ENCODE data around the gene TRABD. TPM values are rescaled to one million over a fixed set of nuclear protein-coding genes. Genes with fewer than 3 reads are reported as not detected.

The TRABD gene
- polyA plus RNA-seq, 1 donor from 2014 or later: 31.8 TPM

DNA sequence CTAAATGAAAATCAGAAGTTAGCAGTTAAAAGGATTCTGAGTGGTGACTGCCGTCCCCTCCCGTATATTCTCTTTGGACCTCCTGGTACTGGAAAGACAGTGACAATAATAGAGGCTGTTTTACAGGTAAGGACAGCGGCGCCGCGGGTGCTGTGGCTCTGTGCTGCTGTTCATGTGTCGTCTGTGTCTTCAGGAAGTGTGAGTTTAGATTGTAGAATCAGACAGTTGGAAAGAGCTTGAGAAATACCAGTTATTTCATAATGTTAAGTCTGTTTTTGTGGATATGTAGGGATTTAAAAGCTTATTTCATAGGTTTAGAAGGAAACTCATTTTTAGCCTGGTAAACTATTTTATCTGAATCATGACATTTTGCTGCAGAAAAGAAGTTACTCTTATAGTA is 42.6 kb upstream of the TRABD start:
- H3K9me3 ChIP-seq (ENCODE audit: low read length): no peaks in the 10 kb centered on the region
- H3K36me3 ChIP-seq (ENCODE audit: insufficient read depth, low read length): no peaks in the 10 kb centered on the region
- H3K27ac ChIP-seq (ENCODE audit: low read length): no peak overlapping the region
- no peak overlapping the region for H3K4me3 ChIP-seq (ENCODE audit: low read length)
- no peak for TF ChIP-seq EP300 (conservative IDR thresholded peaks at IDR 0.05; ENCODE audit: poor library complexity, severe bottlenecking)
- no peak overlapping the region for H3K9ac ChIP-seq (ENCODE audit: low read length)
- H3K9me2 ChIP-seq (ENCODE audit: insufficient read depth, low read length): no peaks in the 10 kb centered on the region
- no peaks in the 10 kb centered on the region for H3K27me3 ChIP-seq (ENCODE audit: insufficient read depth, low read depth, low read length)
- no peak overlapping the region for H3K4me2 ChIP-seq (ENCODE audit: low read length)
- H2AFZ ChIP-seq (ENCODE audit: low read depth, low read length): no peak overlapping the region
- H3F3A ChIP-seq (ENCODE audit: insufficient read depth, low read length, poor library complexity, severe bottlenecking): no peaks in the 10 kb centered on the region
- no peaks in the 10 kb centered on the region for H4K20me1 ChIP-seq (ENCODE audit: insufficient read depth)
- H3K79me2 ChIP-seq (replicated peaks; ENCODE audit: insufficient read depth, low read length): no peaks in the 10 kb centered on the region

DNA sequence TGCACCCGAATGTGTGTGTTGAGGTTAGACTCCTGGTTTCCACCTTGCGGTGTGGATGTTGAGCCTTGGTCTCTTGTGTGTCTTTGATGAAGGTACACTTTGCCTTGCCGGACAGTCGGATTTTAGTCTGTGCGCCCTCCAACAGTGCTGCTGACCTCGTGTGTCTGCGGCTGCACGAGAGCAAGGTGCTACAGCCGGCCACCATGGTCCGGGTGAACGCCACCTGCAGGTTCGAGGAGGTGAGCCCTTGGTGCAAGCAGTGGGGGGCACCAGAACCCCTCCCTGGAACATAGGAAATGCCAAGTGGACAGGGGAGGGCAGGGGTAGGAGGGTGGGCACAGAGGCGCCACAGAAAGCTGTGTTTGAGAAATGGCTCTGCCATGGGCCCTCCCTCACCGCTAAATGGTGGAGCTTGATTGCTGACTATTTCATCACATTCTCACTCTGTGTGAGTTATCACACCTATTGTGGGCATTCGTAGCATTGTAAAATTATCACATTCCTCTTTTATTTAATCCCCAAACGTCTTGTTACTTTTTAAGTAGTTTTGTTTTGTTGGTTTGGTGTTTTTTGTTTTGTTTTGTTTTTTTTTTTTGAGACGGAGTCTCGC is 41.6 kb upstream of the TRABD start:
- Histone ChIP-seq H3K27ac (ENCODE audit: low read length) (no peak overlapping the region), H3K4me3 (ENCODE audit: low read length) (no peak overlapping the region), H3F3A (ENCODE audit: insufficient read depth, low read length, poor library complexity, severe bottlenecking) (no peaks in the 10 kb centered on the region), H4K20me1 (ENCODE audit: insufficient read depth) (no peaks in the 10 kb centered on the region), H3K9me2 (ENCODE audit: insufficient read depth, low read length) (no peaks in the 10 kb centered on the region), H2AFZ (ENCODE audit: low read depth, low read length) (no peak overlapping the region), H3K9ac (ENCODE audit: low read length) (no peak overlapping the region), H3K4me2 (ENCODE audit: low read length) (no peak overlapping the region), H3K9me3 (ENCODE audit: low read length) (no peaks in the 10 kb centered on the region), H3K27me3 (ENCODE audit: insufficient read depth, low read depth, low read length) (no peaks in the 10 kb centered on the region), H3K79me2 (replicated peaks; ENCODE audit: insufficient read depth, low read length) (no peaks in the 10 kb centered on the region), H3K36me3 (ENCODE audit: insufficient read depth, low read length) (no peaks in the 10 kb centered on the region)
- TF ChIP-seq RAD21 (conservative IDR thresholded peaks at IDR 0.05) (no peak), EP300 (conservative IDR thresholded peaks at IDR 0.05; ENCODE audit: poor library complexity, severe bottlenecking) (no peak), EZH2 (IDR thresholded peaks at IDR 0.05; ENCODE audit: borderline replicate concordance, insufficient read depth, low read length, poor library complexity, severe bottlenecking) (no peak), MXI1 (conservative IDR thresholded peaks at IDR 0.05; ENCODE audit: poor library complexity, severe bottlenecking) (no peak), SMC3 (conservative IDR thresholded peaks at IDR 0.05; ENCODE audit: poor library complexity) (no peak), POLR2AphosphoS5 (IDR thresholded peaks at IDR 0.05) (no peak), TAF1 (IDR thresholded peaks at IDR 0.05; ENCODE audit: low read depth) (no peak)
- TF ChIP-seq, protein P1, sequence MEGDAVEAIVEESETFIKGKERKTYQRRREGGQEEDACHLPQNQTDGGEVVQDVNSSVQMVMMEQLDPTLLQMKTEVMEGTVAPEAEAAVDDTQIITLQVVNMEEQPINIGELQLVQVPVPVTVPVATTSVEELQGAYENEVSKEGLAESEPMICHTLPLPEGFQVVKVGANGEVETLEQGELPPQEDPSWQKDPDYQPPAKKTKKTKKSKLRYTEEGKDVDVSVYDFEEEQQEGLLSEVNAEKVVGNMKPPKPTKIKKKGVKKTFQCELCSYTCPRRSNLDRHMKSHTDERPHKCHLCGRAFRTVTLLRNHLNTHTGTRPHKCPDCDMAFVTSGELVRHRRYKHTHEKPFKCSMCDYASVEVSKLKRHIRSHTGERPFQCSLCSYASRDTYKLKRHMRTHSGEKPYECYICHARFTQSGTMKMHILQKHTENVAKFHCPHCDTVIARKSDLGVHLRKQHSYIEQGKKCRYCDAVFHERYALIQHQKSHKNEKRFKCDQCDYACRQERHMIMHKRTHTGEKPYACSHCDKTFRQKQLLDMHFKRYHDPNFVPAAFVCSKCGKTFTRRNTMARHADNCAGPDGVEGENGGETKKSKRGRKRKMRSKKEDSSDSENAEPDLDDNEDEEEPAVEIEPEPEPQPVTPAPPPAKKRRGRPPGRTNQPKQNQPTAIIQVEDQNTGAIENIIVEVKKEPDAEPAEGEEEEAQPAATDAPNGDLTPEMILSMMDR (IDR thresholded peaks at IDR 0.05; ENCODE audit: poor library complexity, severe bottlenecking): no peak
- TF ChIP-seq, protein P2, sequence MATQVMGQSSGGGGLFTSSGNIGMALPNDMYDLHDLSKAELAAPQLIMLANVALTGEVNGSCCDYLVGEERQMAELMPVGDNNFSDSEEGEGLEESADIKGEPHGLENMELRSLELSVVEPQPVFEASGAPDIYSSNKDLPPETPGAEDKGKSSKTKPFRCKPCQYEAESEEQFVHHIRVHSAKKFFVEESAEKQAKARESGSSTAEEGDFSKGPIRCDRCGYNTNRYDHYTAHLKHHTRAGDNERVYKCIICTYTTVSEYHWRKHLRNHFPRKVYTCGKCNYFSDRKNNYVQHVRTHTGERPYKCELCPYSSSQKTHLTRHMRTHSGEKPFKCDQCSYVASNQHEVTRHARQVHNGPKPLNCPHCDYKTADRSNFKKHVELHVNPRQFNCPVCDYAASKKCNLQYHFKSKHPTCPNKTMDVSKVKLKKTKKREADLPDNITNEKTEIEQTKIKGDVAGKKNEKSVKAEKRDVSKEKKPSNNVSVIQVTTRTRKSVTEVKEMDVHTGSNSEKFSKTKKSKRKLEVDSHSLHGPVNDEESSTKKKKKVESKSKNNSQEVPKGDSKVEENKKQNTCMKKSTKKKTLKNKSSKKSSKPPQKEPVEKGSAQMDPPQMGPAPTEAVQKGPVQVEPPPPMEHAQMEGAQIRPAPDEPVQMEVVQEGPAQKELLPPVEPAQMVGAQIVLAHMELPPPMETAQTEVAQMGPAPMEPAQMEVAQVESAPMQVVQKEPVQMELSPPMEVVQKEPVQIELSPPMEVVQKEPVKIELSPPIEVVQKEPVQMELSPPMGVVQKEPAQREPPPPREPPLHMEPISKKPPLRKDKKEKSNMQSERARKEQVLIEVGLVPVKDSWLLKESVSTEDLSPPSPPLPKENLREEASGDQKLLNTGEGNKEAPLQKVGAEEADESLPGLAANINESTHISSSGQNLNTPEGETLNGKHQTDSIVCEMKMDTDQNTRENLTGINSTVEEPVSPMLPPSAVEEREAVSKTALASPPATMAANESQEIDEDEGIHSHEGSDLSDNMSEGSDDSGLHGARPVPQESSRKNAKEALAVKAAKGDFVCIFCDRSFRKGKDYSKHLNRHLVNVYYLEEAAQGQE (IDR thresholded peaks at IDR 0.05; ENCODE audit: borderline replicate concordance): no peak

All from neural cell (in vitro differentiated cells).